Heart right ventricle (tissue), 16 donors: Measurements from ENCODE around the gene AFF1. TPM values are rescaled to one million over a fixed set of nuclear protein-coding genes. Genes with fewer than 3 reads are reported as not detected.
"Not testable (repeated sequence)": the region's sequence is repeated elsewhere in the genome, so short reads cannot be mapped to it uniquely, and the experiment has no call there.

Source experiments
- ATAC-seq, 8 donors: fragments of 200-7000 bp; cut with Tn5 transposase; one replicate each; pipeline ENCODE4 v1.9.1; 2020; ENCODE audit warnings: mild to moderate bottlenecking in 8 of 8, moderate library complexity in 8 of 8, moderate number of reproducible peaks in 1 of 8
- DNase-seq, 2 donors: peaks; one replicate each; pipeline ENCODE4 v3.0.0-alpha.2; 2020
- H3K27ac ChIP-seq, 10 donors: fragments of 200-600 bp; sonication (generic) in 2 of 10; one replicate each; pipeline versions ENCODE4 v1.5.0 to v1.8.0; 2020 to 2022; ENCODE audit warnings: mild to moderate bottlenecking in 3 of 10
- H3K27me3 ChIP-seq, 7 donors: fragments of 200-600 bp; one replicate each; pipeline ENCODE4 v1.8.0; 2021 to 2022; ENCODE audit warnings: mild to moderate bottlenecking in 2 of 7
- H3K36me3 ChIP-seq, 9 donors: fragments of 200-600 bp; sonication (generic) in 1 of 9; one replicate each; pipeline versions ENCODE4 v1.5.0 to v1.8.0; 2020 to 2022; ENCODE audit warnings: mild to moderate bottlenecking in 2 of 9
- H3K4me1 ChIP-seq, 9 donors: fragments of 200-600 bp; sonication (generic) in 1 of 9; one replicate each; pipeline versions ENCODE4 v1.5.0 to v1.8.0; 2020 to 2022; ENCODE audit warnings: mild to moderate bottlenecking in 4 of 9
- H3K4me3 ChIP-seq, 10 donors: fragments of 200-600 bp; sonication (generic) in 2 of 10; one replicate each; pipeline versions ENCODE4 v1.5.0 to v1.8.0; 2020 to 2022; ENCODE audit warnings: mild to moderate bottlenecking in 7 of 10, moderate library complexity in 2 of 10
- H3K9me3 ChIP-seq, 11 donors: fragments of 200-600 bp in 10 of 11; sonication (generic) in 2 of 11; one replicate each; pipeline versions ENCODE4 v1.5.0 to v1.8.0; 2013 to 2022; ENCODE audit warnings: mild to moderate bottlenecking in 2 of 11, control low read depth in 1 of 11, moderate library complexity in 1 of 11
- WGBS, 2 donors: extraction: QIAGEN DNeasy Blood & Tissue Kit; methylation state at CpG; one replicate each; pipeline ENCODE4 v1.1.7; 2013; ENCODE audit warnings: inconsistent platforms in 1 of 2; 5-methylcytosine and 5-hydroxymethylcytosine counted together
- intact Hi-C, 10 donors: fragments of 100-400 bp; cut with DNase I; formaldehyde crosslinking; loops; one replicate each; pipeline versions ENCODE4 v1.11.1 to v1.14.2; 2022
- polyA plus RNA-seq, 2 donors: library from polyadenylated mRNA; stranded (reverse); fragments of 200-250 nt; gene quantifications; one replicate each; pipeline ENCODE4 v1.2.3, GENCODE V29; 2013
- total RNA-seq, 10 donors: library from RNA; stranded (reverse); fragmentation: NEBNext Ultra II Directional in 3 of 10; extraction: Animal tissue kit (Norgen Biotek cat#: 25700) in 3 of 10; gene quantifications; one replicate each; pipeline versions ENCODE4 v1.2.1 to v1.2.4, GENCODE V29; 2021 to 2023
- TF ChIP-seq, protein P1 (sequence below), 9 donors: fragments of 200-600 bp; sonication (generic) in 2 of 9; IDR thresholded peaks; one replicate each; pipeline versions ENCODE4 v1.5.0 to v1.8.0; 2021 to 2022; ENCODE audit warnings: antibody characterized with exemption in 9 of 9, mild to moderate bottlenecking in 5 of 9, moderate library complexity in 1 of 9
- donor health status: Arrhythmogenic right ventricular cardiomyopathy.
- donor health status: ischemic (EF 13 %, LVEDD 7.1; RV severe dilation, severe dysfunction).
- donor health status: healthy with polysubstance abuse.
- donor health status: DM: no; HTN: yes; CAD: no.
- donor health status: DM: no; HTN: no; CAD: no.
- donor health status: ischemic (EF 25% LVEDD 6.9; RV normal size, moderate dysfunction).
- donor health status: ischemic (EF 25% LVEDD 5.7; RV mildly dilated, moderate dysfunction).
- donor health status: healthy.
- donor health status: DM: yes; HTN: yes; CAD: no.
- donor health status: Ischemic cardiomyopathy.
- donor health status: ischemic (EF 35%, LVEDD 5.7; RV mildly dilated, moderate dysfunction).
- donor health status: nonischemic (EF 11% LVEDD 7.7; RV severe dilation, severe dysfunction).
- donor health status: DM: yes; HTN: yes; CAD: no.
- donor health status: PGD.
- donor health status: ischemic (EF 29% LVEDD 5.4; RV normal size, mild dysfunction).
- donor health status: nonischemic (EF 23%, LVEDD 6.1; RV moderate dilation, normal function).

Gene AFF1
- total and polyA plus RNA-seq, 12 donors: 44.4 to 90.2 (median 74.5) TPM

DNA sequence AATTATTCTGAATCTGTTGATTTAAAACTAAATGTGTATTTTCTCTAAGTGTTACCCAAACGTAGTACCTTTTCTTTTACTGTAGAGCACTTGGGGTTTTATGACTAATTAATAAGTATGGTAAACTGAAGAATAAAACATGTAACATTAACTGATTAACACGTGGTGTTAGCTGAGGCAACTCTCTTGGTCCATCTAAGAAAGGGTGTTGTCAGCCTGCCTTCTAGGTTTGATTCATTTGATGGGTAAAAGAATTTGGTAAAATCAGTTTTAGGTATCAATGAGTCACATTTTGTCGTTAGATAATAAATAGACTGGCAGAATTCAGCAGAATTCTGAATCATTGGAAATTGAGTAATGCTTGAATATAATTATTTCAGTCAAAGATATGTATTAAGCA, 99.7 kb downstream of the AFF1 start:
- Histone ChIP-seq H3K36me3 (no peaks in the 10 kb centered on the region), H3K27ac (peak overlapping the region in 9 of 10 donors; percentile 14 to 95 (median 79)), H3K4me3 (peak overlapping the region in 1 of 10 donors; percentile 3), H3K4me1 (peaks cover 61 to 100% (median 99%) of the 10 kb centered on the region in 9 donors), H3K27me3 (no peaks in the 10 kb centered on the region), H3K9me3 (no peaks in the 10 kb centered on the region)
- intact Hi-C loops: no loop called here
- WGBS, 2 donors: 50 to 55% methylated on average over 3 of the region's 3 CpGs
- DNase-seq: no peak
- TF ChIP-seq, protein P1, sequence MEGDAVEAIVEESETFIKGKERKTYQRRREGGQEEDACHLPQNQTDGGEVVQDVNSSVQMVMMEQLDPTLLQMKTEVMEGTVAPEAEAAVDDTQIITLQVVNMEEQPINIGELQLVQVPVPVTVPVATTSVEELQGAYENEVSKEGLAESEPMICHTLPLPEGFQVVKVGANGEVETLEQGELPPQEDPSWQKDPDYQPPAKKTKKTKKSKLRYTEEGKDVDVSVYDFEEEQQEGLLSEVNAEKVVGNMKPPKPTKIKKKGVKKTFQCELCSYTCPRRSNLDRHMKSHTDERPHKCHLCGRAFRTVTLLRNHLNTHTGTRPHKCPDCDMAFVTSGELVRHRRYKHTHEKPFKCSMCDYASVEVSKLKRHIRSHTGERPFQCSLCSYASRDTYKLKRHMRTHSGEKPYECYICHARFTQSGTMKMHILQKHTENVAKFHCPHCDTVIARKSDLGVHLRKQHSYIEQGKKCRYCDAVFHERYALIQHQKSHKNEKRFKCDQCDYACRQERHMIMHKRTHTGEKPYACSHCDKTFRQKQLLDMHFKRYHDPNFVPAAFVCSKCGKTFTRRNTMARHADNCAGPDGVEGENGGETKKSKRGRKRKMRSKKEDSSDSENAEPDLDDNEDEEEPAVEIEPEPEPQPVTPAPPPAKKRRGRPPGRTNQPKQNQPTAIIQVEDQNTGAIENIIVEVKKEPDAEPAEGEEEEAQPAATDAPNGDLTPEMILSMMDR (IDR thresholded peaks at IDR 0.05): no peak
- no peak for ATAC-seq

DNA sequence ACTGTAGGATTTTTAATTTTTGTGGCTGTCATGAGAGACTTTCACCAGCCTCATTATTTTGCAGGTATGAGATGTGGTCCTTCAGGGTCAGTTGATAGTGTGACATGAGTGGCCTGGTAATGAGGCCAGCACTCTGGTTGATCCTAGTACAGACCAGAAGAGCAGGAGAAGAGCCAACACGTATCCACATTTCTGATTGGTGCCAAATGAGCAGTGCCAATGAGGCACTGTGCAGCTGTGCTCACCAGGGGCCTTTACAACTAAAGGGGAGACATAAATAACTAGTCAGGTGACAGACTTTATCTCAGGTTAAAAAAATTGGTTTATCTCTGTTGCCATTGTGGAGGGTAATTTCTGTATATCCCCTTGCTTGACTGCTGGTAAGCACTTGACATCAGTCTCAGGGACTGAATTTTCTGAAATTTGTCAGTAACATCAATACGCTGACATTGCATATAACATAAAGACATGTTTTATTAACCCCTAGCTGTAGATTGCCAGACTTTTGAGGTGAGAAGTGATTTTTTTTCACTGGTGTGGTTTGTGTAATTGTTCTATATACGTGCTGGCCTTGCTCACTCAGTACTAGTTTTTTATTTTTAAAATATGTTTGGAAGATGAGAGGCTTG, 101.2 kb downstream of the AFF1 start:
- Histone ChIP-seq H3K4me3 (no peak overlapping the region), H3K36me3 (no peaks in the 10 kb centered on the region), H3K27me3 (no peaks in the 10 kb centered on the region), H3K4me1 (peaks cover 51 to 100% (median 97%) of the 10 kb centered on the region in 9 donors), H3K9me3 (no peaks in the 10 kb centered on the region), H3K27ac (peak overlapping the region in 9 of 10 donors; percentile 40 to 95 (median 79))
- TF ChIP-seq, protein P1 (IDR thresholded peaks at IDR 0.05): no peak
- DNase-seq: peak in 1 of 2 donors; percentile 34
- peak; percentile 20 to 90 (median 58) for ATAC-seq
- intact Hi-C loops: no loop called here
- WGBS, 2 donors: 48 to 54% methylated on average over 3 of the region's 3 CpGs

GRCh38 chr4:87036713-87037112, 101.9 kb downstream of the AFF1 start:
- no peak for DNase-seq
- peak overlapping the region in 9 of 10 donors; percentile 32 to 95 (median 79) for H3K27ac ChIP-seq
- ATAC-seq: no peak
- WGBS, 2 donors: 40 to 42% methylated on average over 4 of the region's 4 CpGs
- TF ChIP-seq, protein P1 (IDR thresholded peaks at IDR 0.05): no peak
- H3K4me1 ChIP-seq: peaks cover 44 to 100% (median 97%) of the 10 kb centered on the region in 9 donors
- H3K9me3 ChIP-seq: no peaks in the 10 kb centered on the region
- no peaks in the 10 kb centered on the region for H3K36me3 ChIP-seq
- H3K4me3 ChIP-seq: no peak overlapping the region
- H3K27me3 ChIP-seq: no peaks in the 10 kb centered on the region
- intact Hi-C loops: no loop called here

DNA sequence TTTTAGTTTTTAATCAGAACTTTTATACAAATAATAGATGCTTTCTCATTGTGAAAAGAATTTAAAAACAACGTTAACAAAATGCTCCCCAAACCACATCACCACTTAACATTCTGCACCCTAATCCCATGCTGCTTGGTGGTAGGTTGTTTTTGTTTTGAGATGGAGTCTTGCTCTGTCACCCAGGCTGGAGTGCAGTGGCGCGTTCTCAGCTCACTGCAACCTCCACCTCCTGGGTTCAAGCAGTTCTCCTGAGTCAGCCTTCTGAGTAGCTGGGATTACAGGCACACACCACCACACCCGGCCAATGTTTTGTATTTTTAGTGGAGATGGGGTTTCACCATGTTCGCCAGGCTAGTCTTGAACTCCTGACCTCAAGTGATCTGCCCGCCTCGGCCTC, 102.4 kb downstream of the AFF1 start:
- DNase-seq, ATAC-seq, H3K4me3 ChIP-seq, intact Hi-C loops, H3K9me3 ChIP-seq, H3K27me3 ChIP-seq, H3K36me3 ChIP-seq: not testable (repeated sequence)
- 60 to 65% methylated on average over 7 of the region's 7 CpGs for WGBS, 2 donors
- Histone ChIP-seq H3K4me1 (peaks cover 42 to 100% (median 97%) of the 10 kb centered on the region in 9 donors), H3K27ac (peak overlapping the region in 9 of 10 donors; percentile 32 to 95 (median 80))

DNA sequence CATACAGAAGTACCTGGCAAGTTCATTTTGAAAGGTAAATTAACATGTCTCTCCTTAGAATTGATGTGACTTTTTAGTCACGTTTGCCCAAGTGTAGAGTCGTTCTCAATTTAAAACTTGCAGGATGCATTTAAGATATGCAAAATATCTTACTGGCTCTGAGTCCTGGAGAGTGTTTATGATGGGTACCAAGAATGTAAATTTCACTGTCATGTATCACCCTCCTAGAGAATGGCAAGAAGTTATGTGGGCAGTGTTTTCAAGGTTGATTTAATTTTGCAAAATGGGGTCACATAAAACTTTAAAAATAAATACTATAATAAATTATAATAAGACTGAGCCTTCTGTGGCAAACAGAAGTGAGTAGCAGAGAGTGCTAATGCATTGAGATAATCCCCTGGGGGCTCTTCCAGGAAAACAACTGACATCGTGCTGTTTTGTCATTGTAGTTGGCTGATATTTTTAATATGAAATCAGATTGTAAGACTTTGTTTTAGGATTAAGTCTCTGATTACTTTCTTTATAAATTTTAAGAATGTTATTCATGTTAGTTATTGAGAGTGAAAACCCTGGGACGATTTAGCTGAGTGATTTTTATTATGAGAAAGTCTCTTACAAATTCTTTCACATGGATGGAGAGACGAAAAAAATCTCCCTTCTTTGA, 103.0 kb downstream of the AFF1 start:
- H3K4me3 ChIP-seq: no peak overlapping the region
- DNase-seq: no peak
- peaks cover 36 to 100% (median 95%) of the 10 kb centered on the region in 9 donors for H3K4me1 ChIP-seq
- TF ChIP-seq, protein P1 (IDR thresholded peaks at IDR 0.05): no peak
- intact Hi-C loops: no loop called here
- no peaks in the 10 kb centered on the region for H3K27me3 ChIP-seq
- peak overlapping the region; percentile 31 to 95 (median 78) for H3K27ac ChIP-seq
- no peaks in the 10 kb centered on the region for H3K9me3 ChIP-seq
- no peak for ATAC-seq
- 26 to 29% methylated on average over 5 of the region's 5 CpGs for WGBS, 2 donors
- H3K36me3 ChIP-seq: no peaks in the 10 kb centered on the region
